HL-60 (cell line): Measurements from ENCODE around the gene KRT36.

Source experiments
- DNase-seq, 2 experiments: peaks; one replicate each; pipeline ENCODE4 v3.0.0-alpha.2; 2010 to 2020; ENCODE audit warnings: low read depth in 1 of 2, low spot score in 1 of 2
- H3K27ac ChIP-seq: fragments of 250-450 bp; sonication (Bioruptor Pico); replicated peaks from 2 replicates; pipeline ENCODE4 v1.5.1; 2020; ENCODE audit warnings: mild to moderate bottlenecking, moderate library complexity
- H3K27me3 ChIP-seq: fragments of 250-450 bp; sonication (Bioruptor Pico); 2 replicates; pipeline ENCODE4 v1.5.1; 2021; ENCODE audit warnings: mild to moderate bottlenecking, moderate library complexity; ENCODE audit not compliant: insufficient read depth, poor library complexity, severe bottlenecking
- H3K4me3 ChIP-seq: replicated peaks from 2 replicates; pipeline ENCODE4 v1.5.1; 2011; ENCODE audit warnings: mild to moderate bottlenecking, control low read depth, low read length; ENCODE audit not compliant: insufficient read depth
- GABPA ChIP-seq: IDR thresholded peaks from 2 replicates; pipeline ENCODE4 v1.6.1; 2012; ENCODE audit warnings: low read depth
- POLR2AphosphoS5 ChIP-seq: IDR thresholded peaks from 2 replicates; pipeline ENCODE4 v1.6.1; 2012; ENCODE audit warnings: low read depth
- REST ChIP-seq: IDR thresholded peaks from 2 replicates; pipeline ENCODE4 v1.6.1; 2012; ENCODE audit warnings: low read depth; ENCODE audit not compliant: insufficient replicate concordance
- SPI1 ChIP-seq: IDR thresholded peaks from 2 replicates; pipeline ENCODE4 v1.6.1; 2012; ENCODE audit warnings: low read depth, mild to moderate bottlenecking, borderline replicate concordance
- TF ChIP-seq, protein P1 (sequence below): IDR thresholded peaks from one replicate; pipeline ENCODE4 v1.5.1; 2011; ENCODE audit warnings: low read length, control low read depth, inconsistent platforms; ENCODE audit not compliant: insufficient read depth

Gene KRT36

GRCh38 chr17:41518789-41519449, 29.2 kb upstream of the KRT36 start, which contains the start of gene KRT15:
Gene KRT15 (minus strand): TSS chr17:41518890. CDS start chr17:41518827, 63 bp downstream.
- DNase-seq = no peak
- no peak within 1 kb of the TSS for H3K4me3 ChIP-seq
- no peak within 1 kb of the TSS for H3K27ac ChIP-seq
- H3K27me3 ChIP-seq = no peaks in the 10 kb centered on the region
- TF ChIP-seq GABPA = no peak
- TF ChIP-seq POLR2AphosphoS5 = no peak
- no peak for TF ChIP-seq REST
- TF ChIP-seq, protein P1, sequence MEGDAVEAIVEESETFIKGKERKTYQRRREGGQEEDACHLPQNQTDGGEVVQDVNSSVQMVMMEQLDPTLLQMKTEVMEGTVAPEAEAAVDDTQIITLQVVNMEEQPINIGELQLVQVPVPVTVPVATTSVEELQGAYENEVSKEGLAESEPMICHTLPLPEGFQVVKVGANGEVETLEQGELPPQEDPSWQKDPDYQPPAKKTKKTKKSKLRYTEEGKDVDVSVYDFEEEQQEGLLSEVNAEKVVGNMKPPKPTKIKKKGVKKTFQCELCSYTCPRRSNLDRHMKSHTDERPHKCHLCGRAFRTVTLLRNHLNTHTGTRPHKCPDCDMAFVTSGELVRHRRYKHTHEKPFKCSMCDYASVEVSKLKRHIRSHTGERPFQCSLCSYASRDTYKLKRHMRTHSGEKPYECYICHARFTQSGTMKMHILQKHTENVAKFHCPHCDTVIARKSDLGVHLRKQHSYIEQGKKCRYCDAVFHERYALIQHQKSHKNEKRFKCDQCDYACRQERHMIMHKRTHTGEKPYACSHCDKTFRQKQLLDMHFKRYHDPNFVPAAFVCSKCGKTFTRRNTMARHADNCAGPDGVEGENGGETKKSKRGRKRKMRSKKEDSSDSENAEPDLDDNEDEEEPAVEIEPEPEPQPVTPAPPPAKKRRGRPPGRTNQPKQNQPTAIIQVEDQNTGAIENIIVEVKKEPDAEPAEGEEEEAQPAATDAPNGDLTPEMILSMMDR = no peak

DNA sequence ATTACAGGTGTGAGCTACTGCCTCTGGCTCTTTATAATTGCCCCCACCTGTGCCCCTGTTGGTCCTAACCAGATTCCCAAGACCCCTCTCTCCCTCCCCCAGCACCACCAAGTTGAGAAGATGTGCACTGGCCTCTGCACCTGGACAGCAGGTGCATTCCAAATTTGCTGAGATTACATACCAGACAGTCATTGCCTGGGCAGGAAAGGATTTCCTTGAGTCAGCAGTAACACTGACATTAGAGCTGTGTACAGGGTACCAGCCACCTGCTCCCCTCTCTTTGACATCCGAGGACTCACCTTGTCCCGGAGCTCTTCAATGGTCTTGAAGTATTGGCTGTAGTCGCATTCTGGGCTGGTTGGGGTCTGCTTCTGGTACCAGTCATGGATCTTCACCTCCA, 28.3 kb upstream of the KRT36 start:
- Histone ChIP-seq H3K4me3 (no peak overlapping the region), H3K27me3 (no peaks in the 10 kb centered on the region), H3K27ac (no peak overlapping the region)
- no peak for DNase-seq
- TF ChIP-seq, protein P1 = no peak
- no peak for TF ChIP-seq POLR2AphosphoS5
- TF ChIP-seq GABPA = no peak
- TF ChIP-seq SPI1 = no peak
- TF ChIP-seq REST = no peak

GRCh38 chr17:41516830-41517283, 27.1 kb upstream of the KRT36 start:
- DNase-seq = no peak
- TF ChIP-seq GABPA (no peak), POLR2AphosphoS5 (no peak), REST (no peak), SPI1 (no peak)
- TF ChIP-seq, protein P1 = no peak
- H3K27ac ChIP-seq = no peak overlapping the region
- H3K4me3 ChIP-seq = no peak overlapping the region
- no peaks in the 10 kb centered on the region for H3K27me3 ChIP-seq
